GM23338 (cell line): ENCODE results near the gene TOR2A.

ENCODE experiments used
- CREB1 ChIP-seq: fragments of 250-450 bp; sonication (Bioruptor Pico); IDR thresholded peaks from 2 replicates; pipeline ENCODE4 v1.5.0; 2020; ENCODE audit warnings: low read depth, mild to moderate bottlenecking, moderate library complexity
- CTCF ChIP-seq, 2 experiments: fragments of 200-600 bp in 1 of 2; sonication (generic) in 1 of 2; conservative IDR thresholded peaks; 2 replicates each; pipeline versions ENCODE4 v1.5.1 to v1.6.1; 2016 to 2017; ENCODE audit warnings: antibody characterized with exemption in 2 of 2, low read depth in 2 of 2, mild to moderate bottlenecking in 2 of 2, moderate library complexity in 1 of 2
- EZH2 ChIP-seq: fragments of 200-600 bp; sonication (generic); IDR thresholded peaks from one replicate; pipeline ENCODE4 v1.8.0; 2017; ENCODE audit warnings: antibody characterized with exemption, mild to moderate bottlenecking, low read depth; ENCODE audit not compliant: unreplicated experiment
- EZH2phosphoT487 ChIP-seq: fragments of 200-600 bp; sonication (generic); IDR thresholded peaks from one replicate; pipeline ENCODE4 v1.8.1; 2018; ENCODE audit warnings: antibody characterized with exemption; ENCODE audit not compliant: unreplicated experiment
- JUNB ChIP-seq: IDR thresholded peaks from one replicate; pipeline ENCODE4 v1.6.1; 2016; ENCODE audit warnings: antibody characterized with exemption; ENCODE audit not compliant: unreplicated experiment
- NANOG ChIP-seq: IDR thresholded peaks from 2 replicates; pipeline ENCODE4 v1.6.1; 2016; ENCODE audit warnings: antibody characterized with exemption, borderline replicate concordance
- POLR2AphosphoS5 ChIP-seq: IDR thresholded peaks from 2 replicates; pipeline ENCODE4 v1.6.1; 2016; ENCODE audit warnings: antibody characterized with exemption, low read depth
- REST ChIP-seq: IDR thresholded peaks from one replicate; pipeline ENCODE4 v1.6.1; 2018; ENCODE audit warnings: antibody characterized with exemption; ENCODE audit not compliant: unreplicated experiment
- ZNF114 ChIP-seq: fragments of 250-450 bp; sonication (Bioruptor Pico); IDR thresholded peaks from 2 replicates; pipeline ENCODE4 v1.5.0; 2020; ENCODE audit warnings: mild to moderate bottlenecking, moderate library complexity

GRCh38 chr9:127779136-127779981 lies 44.3 kb upstream of the TOR2A start:
- no peak for TF ChIP-seq REST
- no peak for TF ChIP-seq CTCF (conservative IDR thresholded peaks at IDR 0.05; ENCODE audit: low read depth in 2 of 2)
- TF ChIP-seq EZH2: no peak
- no peak for TF ChIP-seq CREB1 (CRISPR knock-in tag)
- no peak for TF ChIP-seq EZH2phosphoT487
- no peak for TF ChIP-seq POLR2AphosphoS5
- TF ChIP-seq JUNB: no peak
- TF ChIP-seq NANOG: no peak
- TF ChIP-seq ZNF114 (CRISPR knock-in tag): no peak
